ENCODE measurements around the gene SLC7A6. TPM values are rescaled to one million over a fixed set of nuclear protein-coding genes. Genes with fewer than 3 reads are reported as not detected.

Gene SLC7A6
- total and polyA plus RNA-seq, 2 of the 8 experiments (the other 6 are each of a cell fraction or from before 2014, with no cell fraction given), result 28.0 to 37.8 TPM

DNA sequence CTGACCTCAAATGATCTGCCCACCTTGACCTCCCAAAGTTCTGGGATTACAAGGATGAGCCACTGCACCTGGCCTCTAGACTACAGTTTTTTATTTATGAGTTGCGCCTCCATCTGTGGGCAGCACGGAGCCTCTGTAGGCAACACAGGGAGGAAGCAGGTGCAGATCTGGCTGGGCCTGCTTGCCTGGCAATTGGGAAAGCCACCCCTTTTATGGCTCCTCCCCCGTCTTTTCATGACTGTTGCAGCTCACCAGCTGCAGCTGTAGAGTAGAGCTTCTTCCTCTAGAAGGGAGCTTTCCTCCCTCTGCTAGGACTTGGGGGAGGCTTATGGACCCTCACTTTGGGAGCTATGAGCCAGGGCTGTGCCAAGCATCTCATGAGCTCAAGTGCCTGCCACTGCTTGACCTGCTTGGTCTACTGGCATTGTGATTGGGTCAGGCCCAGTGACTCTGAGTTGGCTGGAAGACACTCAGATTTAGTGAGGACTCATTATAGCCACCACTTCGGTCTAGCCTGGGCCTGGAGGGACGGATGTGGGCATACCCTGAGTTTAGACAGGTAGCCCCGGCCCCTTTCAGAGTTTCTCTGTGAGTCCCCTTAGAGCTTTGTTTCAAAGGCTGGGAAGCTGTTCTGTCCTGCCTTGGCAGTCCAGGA, 6.9 kb upstream of the SLC7A6 start:
- no peak overlapping the region for H3K4me2 ChIP-seq (ENCODE audit: insufficient read depth in 1 of 2, low read depth in 2 of 2, low read length in 2 of 2)
- CTCF ChIA-PET (ENCODE audit: partially characterized antibody), result interaction anchor here (0.7 to 9.0 kb wide), 10 partner anchors 7 to 206 kb away, joined by 3 to 233 read pairs (median 4); partner anchors contain the start of gene PLA2G15

More for the DNA sequence above, 6.9 kb upstream of the SLC7A6 start:
- H3K56ac ChIP-seq (replicated peaks; ENCODE audit: insufficient read length, low read depth, low read length), result no peak overlapping the region
- H3K18ac ChIP-seq (ENCODE audit: extremely low read depth, low read length), result no peak overlapping the region
- H2AK5ac ChIP-seq (ENCODE audit: low read depth, low read length), result no peak overlapping the region
- no peak overlapping the region for H4K5ac ChIP-seq (ENCODE audit: insufficient read length, low read depth, low read length)
- no peak overlapping the region for H3K4me3 ChIP-seq (ENCODE audit: extremely low read depth in 1 of 4, insufficient read depth in 2 of 4, low read depth in 3 of 4, low read length in 4 of 4)
- TF ChIP-seq SP4 (IDR thresholded peaks at IDR 0.05; ENCODE audit: low read length) (no peak), RAD21 (IDR thresholded peaks at IDR 0.05 in 1 of 2, conservative IDR thresholded peaks at IDR 0.05 in 1 of 2; ENCODE audit: low read depth in 2 of 2, low read length in 2 of 2) (no peak), NANOG (IDR thresholded peaks at IDR 0.05; ENCODE audit: insufficient read depth, low read depth, low read length, poor library complexity, severe bottlenecking) (no peak), SIN3A (conservative IDR thresholded peaks at IDR 0.05 in 1 of 2, IDR thresholded peaks at IDR 0.05 in 1 of 2; ENCODE audit: low read depth in 1 of 2, low read length in 2 of 2) (no peak), BACH1 (IDR thresholded peaks at IDR 0.05; ENCODE audit: low read length) (no peak), RBBP5 (IDR thresholded peaks at IDR 0.05; ENCODE audit: borderline replicate concordance, low read depth, low read length) (no peak)
- TF ChIP-seq, protein P1, sequence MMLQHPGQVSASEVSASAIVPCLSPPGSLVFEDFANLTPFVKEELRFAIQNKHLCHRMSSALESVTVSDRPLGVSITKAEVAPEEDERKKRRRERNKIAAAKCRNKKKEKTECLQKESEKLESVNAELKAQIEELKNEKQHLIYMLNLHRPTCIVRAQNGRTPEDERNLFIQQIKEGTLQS (IDR thresholded peaks at IDR 0.05; ENCODE audit: insufficient read depth, low read depth, low read length), result no peak
- no peak overlapping the region for H2BK15ac ChIP-seq (ENCODE audit: low read length)
- peak overlapping the region; percentile 29; the same call in 1 of the 2 replicates for H3K27ac ChIP-seq (ENCODE audit: low read depth, low read length)
- no peak overlapping the region for H2BK120ac ChIP-seq (replicated peaks; ENCODE audit: low read depth, low read length)
- H3K79me2 ChIP-seq (ENCODE audit: control insufficient read depth in 1 of 2, insufficient read depth in 2 of 2, low read length in 2 of 2), result no peaks in the 10 kb centered on the region
- no peak overlapping the region for H2BK20ac ChIP-seq (ENCODE audit: low read length)
- H2BK12ac ChIP-seq (ENCODE audit: low read depth, low read length), result no peak overlapping the region
- no peaks in the 10 kb centered on the region; a peak in 1 of 7 replicates for H3K4me1 ChIP-seq (replicated peaks in 1 of 4; ENCODE audit: control insufficient read depth in 3 of 4, insufficient read depth in 4 of 4, low read length in 3 of 4)
- FAIRE-seq (no peak), DNase-seq (ENCODE audit: low read depth in 1 of 2, low spot score in 2 of 2) (no peak)
- no peak overlapping the region for H3K4ac ChIP-seq (replicated peaks; ENCODE audit: insufficient read length, low read depth, low read length)
- no peak overlapping the region for H3K14ac ChIP-seq (ENCODE audit: insufficient read length)
- no peaks in the 10 kb centered on the region for H3K79me1 ChIP-seq (ENCODE audit: low read depth, low read length)
- no peak overlapping the region for H4K8ac ChIP-seq (ENCODE audit: extremely low read depth, insufficient read depth, low read length)
- no peaks in the 10 kb centered on the region for H3K27me3 ChIP-seq (replicated peaks in 1 of 4; ENCODE audit: control insufficient read depth in 3 of 4, extremely low read depth in 1 of 4, insufficient read depth in 3 of 4, low read length in 3 of 4)
- peaks cover 0 to 4% (median 2%) of the 10 kb centered on the region in 4 experiments; a peak in 5 of 8 replicates for H3K36me3 ChIP-seq (ENCODE audit: control insufficient read depth in 2 of 4, insufficient read depth in 4 of 4, low read length in 3 of 4)
- no peak overlapping the region; the same call in 1 of the 2 replicates for H2BK5ac ChIP-seq (ENCODE audit: low read depth, low read length)
- no peak overlapping the region for H3K9ac ChIP-seq (replicated peaks in 1 of 4; ENCODE audit: extremely low read depth in 1 of 4, low read depth in 3 of 4, low read length in 3 of 4)
- H4K20me1 ChIP-seq (replicated peaks in 1 of 2; ENCODE audit: control insufficient read depth in 1 of 2, insufficient read depth in 2 of 2, low read length in 2 of 2), result peaks cover 0 to 2% of the 10 kb centered on the region in 2 experiments
- no peak overlapping the region for H3K23ac ChIP-seq (ENCODE audit: insufficient read length)
- whole genome bisulfite sequencing, 2 experiments (ENCODE audit: extremely low coverage in 1 of 2, insufficient coverage in 1 of 2, insufficient read length in 1 of 2, insufficient replicate concordance in 2 of 2, low coverage in 1 of 2, low lambda C conversion rate in 2 of 2, missing lambda C conversion rate in 1 of 2), result 90% methylated on average over 6 of the region's 6 CpGs; no CpG with 5 or more reads in 1 of the 2 experiments
- POLR2A ChIA-PET (ENCODE audit: partially characterized antibody), result interaction anchor here (1.2 kb wide), 1 partner anchor 68 kb away, joined by 3 read pairs; no protein-coding TSS in a partner anchor
- H4K91ac ChIP-seq (replicated peaks; ENCODE audit: insufficient read length, low read length), result no peak overlapping the region
- no peaks in the 10 kb centered on the region for H3K9me3 ChIP-seq (ENCODE audit: insufficient read depth in 2 of 2, low read depth in 1 of 2, low read length in 1 of 2)
- H2AFZ ChIP-seq (ENCODE audit: low read length), result no peak overlapping the region
- no peaks in the 10 kb centered on the region for H3K23me2 ChIP-seq (ENCODE audit: low read depth, low read length)
